Measurements from ENCODE around the gene DENND1A.
A peak's percentile ranks its signal among the peaks of the same experiment; 100 is the strongest.
"Not testable (repeated sequence)": the region's sequence is repeated elsewhere in the genome, so short reads cannot be mapped to it uniquely, and the experiment has no call there.

The DENND1A gene

GRCh38 chr9:123398938-123399337 lies 531.0 kb downstream of the DENND1A start:
- DNase-seq, result not testable (repeated sequence)

DNA sequence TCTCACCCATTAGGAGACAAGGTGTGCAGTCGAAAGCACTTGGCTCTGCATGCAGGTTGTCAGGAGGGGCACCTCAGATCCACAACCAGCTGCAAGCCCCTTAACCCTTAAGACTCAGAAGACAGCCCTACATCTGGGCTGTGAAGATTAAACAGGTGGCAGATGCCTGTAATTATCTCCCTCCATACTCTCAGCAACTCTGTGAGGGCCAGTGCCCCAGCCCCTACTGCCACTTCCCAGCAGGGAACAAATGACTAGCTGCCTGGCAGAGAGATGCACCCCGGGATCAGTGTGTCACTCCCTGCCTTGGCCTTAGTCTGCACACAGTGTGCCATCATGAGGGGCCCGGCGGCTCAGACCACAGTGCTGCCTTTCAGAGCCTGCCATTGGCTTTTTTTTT lies 532.0 kb downstream of the DENND1A start:
- DNase-seq, result no peak

- DNase-seq, result no peak
These were observed 534.0 kb downstream of the DENND1A start for GRCh38 chr9:123395689-123396511.

GRCh38 chr9:123395276-123395688 lies 534.6 kb downstream of the DENND1A start:
- DNase-seq, result peak; percentile 69

GRCh38 chr9:123394291-123395235 lies 535.4 kb downstream of the DENND1A start:
- no peak for DNase-seq

GRCh38 chr9:123392802-123393201 lies 537.1 kb downstream of the DENND1A start:
- DNase-seq, result no peak

- no peak for DNase-seq
These were observed 538.0 kb downstream of the DENND1A start for GRCh38 chr9:123391946-123392345.

- no peak for DNase-seq
These were observed 538.7 kb downstream of the DENND1A start for GRCh38 chr9:123391233-123391632.

- DNase-seq, result no peak
These were observed 539.4 kb downstream of the DENND1A start for GRCh38 chr9:123390337-123391135.

DNA sequence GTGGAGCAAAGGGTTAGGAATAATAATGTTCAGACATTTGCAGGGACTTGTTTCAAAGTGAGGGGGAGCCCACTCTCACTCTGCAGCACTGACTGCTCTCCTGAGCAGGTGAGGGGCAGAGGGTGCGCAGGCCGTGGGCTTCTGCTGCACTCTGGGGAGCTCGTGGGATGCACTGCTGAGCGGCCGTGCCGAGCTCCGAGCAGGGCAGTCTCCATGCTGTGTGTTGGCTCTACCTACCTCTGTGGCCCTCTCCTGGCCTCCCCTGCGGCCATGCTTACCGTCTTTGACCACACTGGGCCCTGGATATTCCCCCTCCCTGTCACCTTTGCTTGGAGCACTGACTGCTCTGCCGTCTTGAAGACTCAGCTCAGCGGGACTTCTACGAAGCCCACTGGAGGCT lies 540.2 kb downstream of the DENND1A start:
- DNase-seq, result no peak

- DNase-seq, result no peak
These were observed 540.9 kb downstream of the DENND1A start for GRCh38 chr9:123389070-123389469.

DNA sequence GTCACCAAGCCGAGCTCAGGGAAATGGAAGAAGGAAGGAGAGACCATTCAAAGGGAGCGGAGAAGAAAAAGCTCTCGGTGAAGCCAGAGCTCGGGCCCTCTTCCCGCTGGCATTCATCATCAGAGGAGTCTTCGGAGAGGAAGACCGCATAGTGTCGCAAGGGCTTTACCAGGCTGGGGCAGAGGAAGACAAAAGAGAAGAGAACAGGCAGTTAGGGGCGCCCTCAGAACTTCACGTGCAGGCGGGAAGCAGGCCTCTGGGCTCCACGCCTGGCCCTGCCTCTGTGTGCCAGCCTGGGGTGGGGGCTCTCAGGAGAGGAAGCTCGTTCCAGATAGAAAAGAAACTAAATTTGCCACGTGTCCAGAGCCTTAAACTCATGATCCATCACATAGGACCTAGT lies 542.2 kb downstream of the DENND1A start:
- DNase-seq, result no peak

GRCh38 chr9:123383512-123384170 lies 546.3 kb downstream of the DENND1A start:
- no peak for DNase-seq

DNA sequence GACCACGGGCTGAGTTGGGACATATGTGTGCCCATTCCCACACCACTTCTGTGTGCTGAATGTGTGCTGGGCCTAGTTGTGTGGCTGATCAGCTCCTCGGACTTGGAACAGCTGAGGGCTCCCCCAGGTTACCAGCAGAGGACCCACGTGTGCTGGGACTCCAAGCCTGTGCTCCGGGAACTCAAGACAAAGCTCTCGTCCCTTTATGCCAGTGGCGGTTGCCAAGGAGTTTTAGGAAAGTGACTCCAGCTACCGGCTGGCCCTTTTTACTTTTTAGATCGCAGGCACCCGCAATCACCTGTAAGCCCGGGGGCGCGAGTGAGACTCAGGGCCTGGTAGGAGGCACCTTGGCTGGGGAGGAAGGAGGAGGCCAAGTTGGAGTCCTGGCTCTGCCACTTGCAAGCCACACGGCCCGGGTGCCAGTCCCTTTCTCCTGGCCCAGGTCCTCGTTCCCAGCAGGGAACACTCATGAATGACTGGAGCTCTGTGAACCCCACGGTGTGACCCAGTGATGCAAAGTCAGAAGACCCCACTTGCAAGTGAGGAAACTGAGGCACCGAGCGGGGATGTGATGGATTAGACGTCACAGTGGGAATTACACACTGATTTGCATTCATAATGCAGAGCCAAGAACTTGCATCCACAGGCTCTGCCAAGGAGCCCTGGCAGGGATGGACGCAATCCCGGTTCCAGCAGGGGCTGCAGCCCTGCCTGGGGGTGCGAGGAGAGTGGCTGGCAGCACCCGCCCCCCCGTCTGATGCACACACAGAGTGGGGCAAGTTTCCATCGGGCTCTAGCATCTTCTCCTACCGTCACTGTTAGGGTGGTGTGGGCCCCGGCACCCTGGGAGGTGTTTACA lies 547.0 kb downstream of the DENND1A start:
- DNase-seq, result no peak

- no peak for DNase-seq
These were observed 548.8 kb downstream of the DENND1A start for GRCh38 chr9:123380852-123381705.

GRCh38 chr9:123378956-123379660 lies 550.8 kb downstream of the DENND1A start:
- no peak for DNase-seq

GRCh38 chr9:123378025-123378424 lies 551.9 kb downstream of the DENND1A start:
- DNase-seq, result no peak

GRCh38 chr9:123377211-123377971 lies 552.5 kb downstream of the DENND1A start:
- no peak for DNase-seq

All from right hindlimb (tissue), 1 donor.